HG03159 (cell line): ENCODE measurements around the gene OR6N2.

Source experiments
- ATAC-seq: cut with Tn5 transposase; IDR thresholded peaks from one replicate; pipeline ENCODE4 v1.9.1; 2021; ENCODE audit warnings: mild to moderate bottlenecking, moderate library complexity; ENCODE audit not compliant: unreplicated experiment

OR6N2 gene

DNA sequence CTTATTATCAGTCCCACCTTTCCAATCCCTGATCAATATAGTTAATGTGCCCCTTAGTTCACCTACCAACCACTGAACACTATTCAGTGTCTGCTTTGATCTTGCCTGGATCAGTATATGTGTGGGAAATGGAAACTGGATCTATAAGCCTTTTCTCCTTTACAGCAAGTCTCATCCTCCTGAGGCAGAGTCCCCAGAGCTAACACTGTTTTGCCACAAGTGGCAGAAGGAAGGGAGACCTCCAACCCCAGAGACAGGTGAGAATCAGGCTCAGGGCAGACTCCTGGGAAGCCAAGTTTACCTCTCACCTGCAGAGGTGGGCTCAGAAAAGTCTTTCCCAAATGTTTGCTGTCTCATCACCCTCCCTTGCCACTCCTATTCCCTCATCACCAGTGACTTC is at the start of gene OR6N2:
Gene OR6N2, minus strand, starts transcription at position 101 of the 400 bp plus-strand sequence. CDS start 3,569 bp downstream, outside the sequence.
- ATAC-seq: no peak

DNA sequence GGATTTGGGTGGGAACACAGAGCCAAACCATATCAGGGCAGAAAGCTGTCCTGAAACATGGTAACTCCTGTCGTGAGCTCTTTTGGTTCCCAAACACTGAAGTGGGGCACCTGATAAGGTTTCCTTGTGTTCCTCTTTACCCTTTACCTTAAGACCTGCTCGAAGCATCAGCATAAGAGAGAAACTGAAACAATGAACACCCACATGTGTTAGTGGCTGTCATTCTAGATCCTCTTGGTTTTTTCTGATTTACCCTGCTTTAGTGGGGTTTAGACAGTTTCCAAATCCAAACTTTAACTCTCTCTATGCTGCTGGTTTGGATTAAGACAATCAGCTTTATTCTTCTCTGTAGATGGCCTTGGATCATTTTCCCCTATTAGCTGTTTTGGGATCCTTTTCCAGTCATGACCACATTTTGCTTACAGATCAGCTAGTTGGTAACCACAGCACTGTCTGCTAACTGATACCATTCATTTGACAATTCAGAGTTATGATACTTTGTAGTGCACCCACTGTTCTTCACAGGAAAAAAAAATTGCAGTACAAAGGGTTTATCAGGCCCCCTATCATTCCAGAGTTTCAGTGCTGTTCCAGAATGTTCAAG is 49.2 kb upstream of the OR6N2 start:
- ATAC-seq: peak; percentile 55

DNA sequence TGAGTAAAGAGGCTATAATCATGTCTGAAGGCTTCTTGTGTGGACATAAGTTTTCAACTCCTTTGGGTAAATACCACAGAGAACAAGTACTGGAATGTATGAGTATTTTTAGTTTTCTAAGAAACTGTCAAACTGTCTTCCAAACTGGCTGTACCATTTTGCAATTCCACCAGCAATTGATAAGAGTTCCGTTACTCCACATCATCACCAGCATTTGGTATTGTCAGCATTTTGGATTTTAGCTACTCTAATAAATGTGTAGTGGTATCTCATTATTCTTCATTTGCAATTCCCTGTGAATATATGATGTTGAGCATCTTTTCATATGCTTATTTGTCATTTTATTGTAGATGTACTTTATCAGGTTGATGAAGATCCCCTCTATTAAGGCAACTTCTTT is 40.7 kb upstream of the OR6N2 start:
- no peak for ATAC-seq

- ATAC-seq: peak; percentile 96
Observed at GRCh38 chr1:158819461-158820443, 38.7 kb upstream of the OR6N2 start.

- ATAC-seq: peak; percentile 2
Observed at GRCh38 chr1:158818975-158819431, 38.0 kb upstream of the OR6N2 start.

DNA sequence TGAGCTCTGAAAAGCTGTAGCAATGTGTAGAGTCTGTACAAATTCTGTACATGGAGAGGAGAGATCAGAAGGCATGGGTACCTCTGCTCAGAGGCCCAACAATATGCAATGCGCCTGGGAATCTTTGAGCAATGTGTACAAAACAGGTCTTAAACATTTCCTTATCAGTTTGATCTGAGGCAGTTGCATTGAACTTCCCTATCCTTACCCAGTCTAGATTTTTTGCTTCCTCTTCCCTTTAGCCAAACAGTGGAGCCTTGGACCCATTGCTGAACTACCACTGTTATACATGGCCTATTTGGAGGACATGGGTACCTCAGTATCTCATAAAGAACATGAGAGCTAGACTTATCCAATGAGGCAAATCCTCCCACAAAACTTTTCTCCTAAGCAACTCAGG is 37.6 kb upstream of the OR6N2 start:
- no peak for ATAC-seq

DNA sequence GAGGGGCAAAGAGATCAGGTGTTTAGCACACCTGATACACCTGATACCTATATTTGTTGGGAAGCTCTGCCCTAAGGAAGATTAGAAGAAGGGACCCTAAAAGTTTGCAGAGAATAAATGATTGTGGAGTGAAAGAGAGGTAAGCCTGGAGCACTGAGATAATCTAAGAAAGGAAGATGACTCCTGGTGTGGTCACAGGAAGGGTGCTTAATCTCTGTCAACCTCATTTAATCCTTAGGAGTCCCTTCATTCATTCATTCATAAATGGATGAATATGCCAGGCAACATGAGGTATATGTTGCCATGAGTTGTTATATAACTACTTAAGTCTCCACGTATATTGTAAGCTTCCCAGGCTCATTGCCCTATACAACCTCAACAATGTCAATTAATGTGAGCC is 34.0 kb upstream of the OR6N2 start:
- no peak for ATAC-seq

- ATAC-seq: no peak
Observed at GRCh38 chr1:158813164-158813563, 32.2 kb upstream of the OR6N2 start.

DNA sequence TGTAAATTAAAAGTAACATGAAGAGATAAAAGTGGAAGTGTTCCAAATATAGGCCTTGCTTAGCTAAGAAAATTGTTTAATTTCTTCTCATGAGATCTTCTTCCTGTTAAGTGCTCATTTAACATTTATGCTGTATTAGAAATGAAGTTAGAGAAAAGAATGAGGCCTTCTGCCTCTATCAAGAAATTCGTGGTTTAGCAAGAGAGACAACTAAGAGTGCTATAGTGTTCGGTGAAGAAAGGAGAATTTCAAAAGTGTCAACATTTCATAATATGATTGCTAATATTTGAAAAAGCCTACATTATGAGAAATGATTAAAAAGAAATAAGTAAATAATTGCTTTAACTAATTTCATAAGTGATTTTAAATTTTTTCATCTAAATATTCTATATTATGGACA is 31.3 kb upstream of the OR6N2 start:
- ATAC-seq: no peak

GRCh38 chr1:158810311-158810710 is 29.3 kb upstream of the OR6N2 start:
- ATAC-seq: no peak

DNA sequence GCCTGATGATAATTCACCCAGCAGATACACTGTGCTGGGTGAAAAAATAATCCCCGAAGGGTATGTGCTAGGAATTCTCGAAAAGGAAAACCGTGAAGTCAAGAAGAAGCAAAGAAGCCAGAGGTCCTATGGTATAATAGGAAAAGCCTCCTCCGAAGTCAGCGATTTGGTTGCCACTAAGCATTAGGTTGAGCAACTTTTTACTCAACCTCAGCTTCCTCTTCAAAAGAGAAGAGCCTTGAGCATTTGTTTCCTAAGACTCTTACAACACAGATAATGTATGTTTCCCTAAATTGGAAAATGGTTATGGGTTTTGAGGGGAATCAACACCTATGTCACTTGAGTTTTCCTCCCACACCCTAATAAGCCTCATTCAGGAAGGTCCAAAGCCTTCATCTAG is 28.9 kb upstream of the OR6N2 start:
- ATAC-seq: no peak

DNA sequence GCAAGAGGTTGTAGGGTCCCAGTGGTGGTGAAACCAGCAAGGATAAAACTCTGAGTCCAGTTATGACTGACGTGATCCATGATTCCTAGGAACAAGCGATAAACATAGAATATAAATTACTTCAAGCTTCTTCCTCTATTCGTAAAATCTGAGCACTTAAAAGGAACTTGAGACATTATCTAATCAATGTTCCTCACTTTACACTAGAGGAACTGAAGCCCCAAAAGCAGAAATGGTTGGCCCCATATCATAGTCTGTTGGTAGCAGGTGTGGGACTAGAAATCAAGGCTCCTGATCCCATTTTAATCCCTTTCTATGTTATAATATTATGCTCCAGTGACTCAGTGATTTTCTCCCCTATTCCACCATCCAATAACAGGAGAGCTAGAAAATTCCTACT is 28.3 kb upstream of the OR6N2 start:
- ATAC-seq: no peak

DNA sequence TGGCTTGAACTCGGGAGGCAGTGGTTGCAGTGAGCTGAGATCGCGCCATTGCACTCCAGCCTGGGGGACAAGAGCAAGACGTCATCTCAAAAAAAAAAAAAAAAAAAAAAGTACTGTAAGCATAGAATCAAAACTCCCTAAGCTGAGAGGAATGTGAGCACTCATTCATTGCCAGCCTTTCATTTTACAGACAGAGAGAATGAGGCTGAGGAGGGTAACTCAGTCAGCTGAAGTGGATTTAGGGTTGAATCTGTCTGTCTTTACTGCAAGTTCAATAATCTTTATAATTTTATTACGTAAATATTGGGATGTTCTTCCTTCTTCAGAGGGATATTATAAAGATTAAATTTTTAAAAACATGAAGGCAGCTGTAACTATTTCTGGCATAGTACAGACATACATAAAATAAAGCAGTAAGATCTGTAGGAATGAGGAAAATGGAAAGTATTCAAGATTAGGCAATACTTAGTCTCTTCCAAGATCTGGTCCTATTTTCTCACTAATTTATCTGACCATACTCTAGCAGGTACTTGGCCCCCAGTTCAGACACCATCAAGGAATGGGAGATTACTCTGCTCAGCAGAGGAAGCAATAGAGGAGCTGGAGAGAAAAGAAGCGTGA is 26.0 kb upstream of the OR6N2 start:
- no peak for ATAC-seq

- ATAC-seq: no peak
Observed at GRCh38 chr1:158803678-158804077, 22.7 kb upstream of the OR6N2 start.

GRCh38 chr1:158801396-158801795 is 20.4 kb upstream of the OR6N2 start:
- no peak for ATAC-seq

DNA sequence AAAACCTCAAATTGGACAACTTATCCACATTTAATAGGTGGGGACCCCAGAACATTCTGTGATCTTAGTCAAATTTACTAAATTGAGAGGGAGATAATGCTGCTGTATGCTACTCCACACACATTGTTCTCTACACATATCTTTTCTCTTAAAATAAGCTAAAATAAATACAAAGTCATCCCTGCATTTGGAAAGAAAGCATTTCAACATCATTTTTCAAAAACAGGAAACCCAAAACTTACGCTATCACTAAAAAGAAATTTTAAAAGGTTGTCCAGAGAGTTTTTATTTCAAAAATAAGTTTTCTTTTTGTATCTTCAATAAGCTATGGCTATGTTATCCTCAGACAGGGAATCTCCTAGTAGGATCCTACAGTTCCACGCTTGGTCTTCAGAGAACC is 19.5 kb upstream of the OR6N2 start:
- ATAC-seq: no peak

- no peak for ATAC-seq
Observed at GRCh38 chr1:158799689-158800088, 18.7 kb upstream of the OR6N2 start.

GRCh38 chr1:158798531-158798930 is 17.5 kb upstream of the OR6N2 start:
- ATAC-seq: no peak

GRCh38 chr1:158794247-158794646 is 13.2 kb upstream of the OR6N2 start:
- no peak for ATAC-seq

DNA sequence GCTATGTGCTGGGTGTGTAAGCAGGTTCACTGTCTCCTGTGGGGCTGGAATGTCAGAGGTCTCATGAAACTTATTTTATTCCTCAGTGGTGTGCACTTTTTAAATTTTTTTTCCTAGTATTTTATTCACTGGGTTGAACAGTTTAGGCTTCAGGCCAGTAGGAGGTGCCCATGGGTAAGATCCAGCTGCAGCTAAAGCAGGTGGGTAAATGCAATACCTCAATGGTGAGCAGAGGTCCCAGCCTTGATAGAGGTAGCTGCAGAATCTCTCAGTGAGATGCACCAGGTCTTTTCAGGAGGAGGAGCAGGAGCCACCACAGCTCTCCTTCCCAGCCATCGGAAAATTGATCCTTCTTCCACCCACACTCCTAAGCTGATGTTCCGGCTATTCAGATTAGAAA is 12.6 kb upstream of the OR6N2 start:
- ATAC-seq: peak; percentile 52

GRCh38 chr1:158771950-158772866 is 8.8 kb downstream of the OR6N2 start, which contains the start of gene OR6N1:
Gene OR6N1, minus strand, starts transcription at chr1:158772195. Its CDS starts 5,513 bp downstream, at chr1:158766682.
- no peak for ATAC-seq
